DMS 273 (cell line): ENCODE data around the gene THSD4.

Source experiments
- DNase-seq: peaks from one replicate; lab custom pipeline; 2025; ENCODE audit not compliant: unreplicated experiment; lab: John Stamatoyannopoulos, UW

THSD4 gene

GRCh38 chr15:71756599-71757352 is 641.5 kb downstream of the THSD4 start:
- DNase-seq = no peak

GRCh38 chr15:71757741-71758530 is 642.7 kb downstream of the THSD4 start:
- no peak for DNase-seq

- DNase-seq = no peak
These were observed 643.4 kb downstream of the THSD4 start for GRCh38 chr15:71758711-71759110.

GRCh38 chr15:71760852-71761251 is 645.6 kb downstream of the THSD4 start:
- no peak for DNase-seq

- no peak for DNase-seq
These were observed 646.4 kb downstream of the THSD4 start for GRCh38 chr15:71761649-71762048.

- no peak for DNase-seq
These were observed 652.9 kb downstream of the THSD4 start for GRCh38 chr15:71768184-71768583.

GRCh38 chr15:71773206-71773859 is 658.1 kb downstream of the THSD4 start:
- DNase-seq = no peak

GRCh38 chr15:71775856-71776255 is 660.6 kb downstream of the THSD4 start:
- DNase-seq = no peak

GRCh38 chr15:71776304-71776703 is 661.0 kb downstream of the THSD4 start:
- no peak for DNase-seq

GRCh38 chr15:71777216-71777943 is 662.1 kb downstream of the THSD4 start:
- peak; percentile 76 for DNase-seq

- DNase-seq = no peak
These were observed 664.0 kb downstream of the THSD4 start for GRCh38 chr15:71779073-71779797.

- peak; percentile 56 for DNase-seq
These were observed 665.1 kb downstream of the THSD4 start for GRCh38 chr15:71780115-71780976.

GRCh38 chr15:71781179-71781964 is 666.1 kb downstream of the THSD4 start:
- DNase-seq = no peak

GRCh38 chr15:71781965-71782265 is 666.6 kb downstream of the THSD4 start:
- no peak for DNase-seq

GRCh38 chr15:71782422-71783165 is 667.3 kb downstream of the THSD4 start:
- no peak for DNase-seq

- peak; percentile 5 for DNase-seq
These were observed 669.4 kb downstream of the THSD4 start for GRCh38 chr15:71784719-71785118.

- DNase-seq = no peak
These were observed 670.7 kb downstream of the THSD4 start for GRCh38 chr15:71785996-71786395.

- DNase-seq = no peak
These were observed 671.4 kb downstream of the THSD4 start for GRCh38 chr15:71786673-71787072.
